ENCODE results near the gene GALNT6. TPM values are rescaled to one million over a fixed set of nuclear protein-coding genes. Genes with fewer than 3 reads are reported as not detected.

The GALNT6 gene
- total RNA-seq, 1 donor from 2014 or later, result 67.2 TPM

DNA sequence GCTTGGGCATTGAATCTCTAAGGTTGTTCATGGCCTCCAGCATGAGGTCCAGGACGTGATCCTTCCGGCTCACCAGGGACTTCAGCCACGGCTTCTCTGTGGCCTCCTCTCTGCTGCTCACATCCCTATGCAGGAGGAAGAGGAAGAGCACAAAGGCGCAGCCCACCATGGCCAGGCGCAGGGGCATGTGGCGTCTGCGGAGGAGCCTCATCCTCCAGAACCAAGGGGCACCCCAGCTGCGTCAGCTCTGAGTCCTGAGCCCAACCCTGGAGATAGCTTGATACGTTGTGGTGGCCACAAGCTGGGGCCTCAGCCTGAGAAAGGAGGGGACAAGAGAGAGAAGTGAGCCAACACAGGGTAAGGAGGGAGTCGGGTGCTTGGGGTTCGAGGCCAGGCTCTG is 11.6 kb downstream of the GALNT6 start:
- TF ChIP-seq, protein P1, sequence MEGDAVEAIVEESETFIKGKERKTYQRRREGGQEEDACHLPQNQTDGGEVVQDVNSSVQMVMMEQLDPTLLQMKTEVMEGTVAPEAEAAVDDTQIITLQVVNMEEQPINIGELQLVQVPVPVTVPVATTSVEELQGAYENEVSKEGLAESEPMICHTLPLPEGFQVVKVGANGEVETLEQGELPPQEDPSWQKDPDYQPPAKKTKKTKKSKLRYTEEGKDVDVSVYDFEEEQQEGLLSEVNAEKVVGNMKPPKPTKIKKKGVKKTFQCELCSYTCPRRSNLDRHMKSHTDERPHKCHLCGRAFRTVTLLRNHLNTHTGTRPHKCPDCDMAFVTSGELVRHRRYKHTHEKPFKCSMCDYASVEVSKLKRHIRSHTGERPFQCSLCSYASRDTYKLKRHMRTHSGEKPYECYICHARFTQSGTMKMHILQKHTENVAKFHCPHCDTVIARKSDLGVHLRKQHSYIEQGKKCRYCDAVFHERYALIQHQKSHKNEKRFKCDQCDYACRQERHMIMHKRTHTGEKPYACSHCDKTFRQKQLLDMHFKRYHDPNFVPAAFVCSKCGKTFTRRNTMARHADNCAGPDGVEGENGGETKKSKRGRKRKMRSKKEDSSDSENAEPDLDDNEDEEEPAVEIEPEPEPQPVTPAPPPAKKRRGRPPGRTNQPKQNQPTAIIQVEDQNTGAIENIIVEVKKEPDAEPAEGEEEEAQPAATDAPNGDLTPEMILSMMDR (IDR thresholded peaks at IDR 0.05), result no peak
- Histone ChIP-seq H3K4me1 (no peaks in the 10 kb centered on the region), H3K4me3 (no peak overlapping the region), H3K27ac (no peak overlapping the region), H3K9me3 (no peaks in the 10 kb centered on the region), H3K36me3 (no peaks in the 10 kb centered on the region), H3K27me3 (no peaks in the 10 kb centered on the region)
- intact Hi-C loops (cut with DNase I), result no loop called here
- DNase-seq (ENCODE audit: low spot score in 2 of 2), result no peak

DNA sequence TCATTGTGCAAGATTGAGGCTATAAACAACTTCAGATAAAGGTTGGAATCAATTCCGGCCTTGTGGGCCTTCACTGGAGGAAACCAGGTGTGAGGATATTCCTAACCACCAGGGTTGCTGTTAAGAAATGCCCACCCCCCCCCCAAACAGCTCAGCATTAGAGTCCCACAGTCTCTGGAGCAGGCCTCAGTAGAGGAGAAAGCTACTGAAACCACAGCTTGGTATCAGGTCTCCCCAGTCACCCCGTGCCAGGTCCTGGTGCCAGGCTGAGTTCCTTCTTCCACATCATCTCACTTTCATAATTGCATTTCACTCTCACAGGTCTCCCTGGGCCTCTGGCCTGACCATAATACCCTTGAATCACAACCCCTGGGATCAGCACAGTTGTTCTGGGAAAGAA is 12.5 kb downstream of the GALNT6 start:
- Histone ChIP-seq H3K36me3 (no peaks in the 10 kb centered on the region), H3K4me1 (no peaks in the 10 kb centered on the region), H3K27ac (no peak overlapping the region), H3K27me3 (no peaks in the 10 kb centered on the region), H3K9me3 (no peaks in the 10 kb centered on the region), H3K4me3 (no peak overlapping the region)
- TF ChIP-seq, protein P1 (IDR thresholded peaks at IDR 0.05), result no peak
- DNase-seq (ENCODE audit: low spot score in 2 of 2), result no peak
- intact Hi-C loops (cut with DNase I), result no loop called here

DNA sequence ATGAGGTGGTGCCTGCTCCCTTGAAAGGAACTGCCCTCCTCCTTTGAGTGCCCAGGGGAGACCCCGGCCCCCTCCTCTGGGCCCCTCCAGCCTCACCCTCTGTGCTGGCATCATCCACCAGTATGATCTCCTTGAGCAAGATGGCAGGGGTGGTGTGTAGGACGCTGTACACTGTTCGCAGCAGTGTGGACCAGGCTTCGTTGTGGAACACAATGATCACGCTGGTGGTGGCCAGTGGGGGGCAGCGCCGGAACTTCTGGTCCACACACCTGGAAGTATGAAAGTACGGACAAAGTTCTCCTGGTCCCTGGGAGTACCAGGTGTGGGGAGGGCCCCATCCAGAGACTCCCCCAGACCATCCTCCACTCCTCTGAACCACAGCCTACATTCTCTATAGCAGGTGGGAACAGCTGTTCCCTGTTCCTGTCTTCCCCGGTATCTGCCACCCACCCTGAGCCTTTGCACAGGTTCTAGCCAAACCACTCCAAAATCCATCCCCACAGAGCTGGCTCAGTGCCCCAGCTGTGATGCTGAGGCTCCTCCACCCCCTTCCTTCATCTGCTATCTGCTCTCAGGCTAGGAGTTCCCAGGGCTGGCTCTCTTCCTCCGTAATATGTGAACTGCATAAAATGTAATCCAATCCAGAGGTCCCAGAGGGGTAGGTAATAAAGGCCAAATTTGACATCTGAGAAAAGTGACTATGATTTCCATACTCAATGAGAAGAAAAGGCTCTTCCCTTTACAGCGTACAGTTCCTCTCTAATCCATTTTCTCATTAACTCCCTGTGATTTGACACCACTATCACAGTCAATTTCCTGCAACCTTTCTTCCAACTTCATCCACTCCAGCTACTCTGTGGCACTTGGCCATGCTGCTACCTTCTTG is 13.9 kb downstream of the GALNT6 start:
- Histone ChIP-seq H3K27ac (no peak overlapping the region), H3K36me3 (no peaks in the 10 kb centered on the region), H3K9me3 (no peaks in the 10 kb centered on the region), H3K27me3 (no peaks in the 10 kb centered on the region), H3K4me1 (no peaks in the 10 kb centered on the region), H3K4me3 (no peak overlapping the region)
- TF ChIP-seq, protein P1 (IDR thresholded peaks at IDR 0.05), result no peak
- intact Hi-C loops (cut with DNase I), result no loop called here
- no peak for DNase-seq (ENCODE audit: low spot score in 2 of 2)

DNA sequence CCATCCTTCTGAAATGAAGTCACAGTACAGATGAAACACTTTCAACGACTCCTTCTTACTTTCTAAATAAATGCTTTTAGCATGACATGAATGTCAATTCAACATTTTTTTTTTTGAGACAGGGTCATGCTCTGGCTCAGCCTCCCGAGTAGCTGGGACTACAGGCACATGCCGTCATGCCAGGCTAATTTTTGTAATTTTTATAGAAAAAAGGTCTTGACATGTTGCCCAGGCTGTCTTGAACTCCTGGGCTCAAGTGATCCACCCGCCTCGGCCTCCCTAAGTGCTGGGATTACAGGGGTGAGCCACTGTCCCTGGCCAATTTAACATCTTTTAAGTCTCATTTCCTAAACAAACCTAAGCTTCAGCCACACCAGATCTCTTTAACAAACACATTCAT is 16.4 kb downstream of the GALNT6 start:
- H3K4me3 ChIP-seq, result no peak overlapping the region
- H3K27me3 ChIP-seq, result no peaks in the 10 kb centered on the region
- H3K36me3 ChIP-seq, result no peaks in the 10 kb centered on the region
- H3K4me1 ChIP-seq, result peaks cover 0 to 5% of the 10 kb centered on the region in 2 donors
- intact Hi-C loops (cut with DNase I), result no loop called here
- no peaks in the 10 kb centered on the region for H3K9me3 ChIP-seq
- no peak overlapping the region for H3K27ac ChIP-seq
- no peak for DNase-seq (ENCODE audit: low spot score in 2 of 2)
- TF ChIP-seq, protein P1 (IDR thresholded peaks at IDR 0.05), result no peak

DNA sequence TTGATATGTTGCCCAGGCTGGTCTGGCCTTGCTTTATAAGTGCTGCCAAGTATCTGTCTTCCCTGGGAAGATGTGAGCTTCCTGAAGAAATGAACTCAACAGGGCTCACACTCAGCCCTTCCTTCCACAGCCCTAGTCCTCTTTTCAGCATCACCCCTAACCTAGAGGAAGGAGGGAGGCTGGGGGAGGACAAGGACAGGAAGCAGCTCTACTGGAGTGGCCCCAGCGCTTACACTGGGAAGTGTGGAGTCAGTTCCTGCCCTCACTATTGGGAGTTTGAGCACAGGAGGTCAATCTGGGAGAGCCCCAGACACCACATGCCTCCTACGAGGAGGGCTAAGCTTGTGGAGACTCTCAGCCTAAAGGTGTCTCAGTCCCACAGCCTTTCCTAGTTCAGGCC is 16.8 kb downstream of the GALNT6 start:
- no peak overlapping the region for H3K27ac ChIP-seq
- TF ChIP-seq, protein P1 (IDR thresholded peaks at IDR 0.05), result no peak
- no peaks in the 10 kb centered on the region for H3K9me3 ChIP-seq
- no peak for DNase-seq (ENCODE audit: low spot score in 2 of 2)
- peaks cover 0 to 5% of the 10 kb centered on the region in 2 donors for H3K4me1 ChIP-seq
- intact Hi-C loops (cut with DNase I), result no loop called here
- no peak overlapping the region for H3K4me3 ChIP-seq
- H3K27me3 ChIP-seq, result no peaks in the 10 kb centered on the region
- no peaks in the 10 kb centered on the region for H3K36me3 ChIP-seq

Measured in ascending aorta (tissue), 2 donors.